GM10266 (cell line): ENCODE data around the gene STON2.

Experiments
- DNase-seq: peaks from one replicate; pipeline ENCODE4 v3.0.0; 2012; ENCODE audit errors: extremely low spot score
- TF ChIP-seq, protein P1 (sequence below): IDR thresholded peaks from 2 replicates; pipeline ENCODE4 v1.5.1; 2012; ENCODE audit warnings: mild to moderate bottlenecking, low read depth; ENCODE audit not compliant: control insufficient read depth, insufficient read depth; ENCODE audit errors: missing control alignments

The STON2 gene

DNA sequence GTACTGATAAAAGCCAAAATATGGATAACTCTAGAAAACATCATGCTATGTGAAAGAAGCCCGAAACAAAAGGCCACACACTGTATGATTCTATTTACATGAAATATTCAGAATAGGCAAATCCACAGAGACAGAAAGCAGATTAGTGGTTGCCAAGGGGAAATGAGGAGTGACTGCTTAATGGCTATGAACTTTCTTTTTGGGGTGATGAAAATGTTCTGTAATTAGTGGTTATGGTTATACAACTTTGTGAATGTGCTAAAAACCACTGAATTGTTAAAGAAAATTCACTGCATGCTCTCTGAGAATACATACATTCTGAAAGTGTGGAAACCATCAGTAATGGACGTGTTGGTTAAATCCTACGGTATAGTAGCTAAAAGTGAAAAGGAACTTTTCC is 39.9 kb upstream of the STON2 start:
- TF ChIP-seq, protein P1, sequence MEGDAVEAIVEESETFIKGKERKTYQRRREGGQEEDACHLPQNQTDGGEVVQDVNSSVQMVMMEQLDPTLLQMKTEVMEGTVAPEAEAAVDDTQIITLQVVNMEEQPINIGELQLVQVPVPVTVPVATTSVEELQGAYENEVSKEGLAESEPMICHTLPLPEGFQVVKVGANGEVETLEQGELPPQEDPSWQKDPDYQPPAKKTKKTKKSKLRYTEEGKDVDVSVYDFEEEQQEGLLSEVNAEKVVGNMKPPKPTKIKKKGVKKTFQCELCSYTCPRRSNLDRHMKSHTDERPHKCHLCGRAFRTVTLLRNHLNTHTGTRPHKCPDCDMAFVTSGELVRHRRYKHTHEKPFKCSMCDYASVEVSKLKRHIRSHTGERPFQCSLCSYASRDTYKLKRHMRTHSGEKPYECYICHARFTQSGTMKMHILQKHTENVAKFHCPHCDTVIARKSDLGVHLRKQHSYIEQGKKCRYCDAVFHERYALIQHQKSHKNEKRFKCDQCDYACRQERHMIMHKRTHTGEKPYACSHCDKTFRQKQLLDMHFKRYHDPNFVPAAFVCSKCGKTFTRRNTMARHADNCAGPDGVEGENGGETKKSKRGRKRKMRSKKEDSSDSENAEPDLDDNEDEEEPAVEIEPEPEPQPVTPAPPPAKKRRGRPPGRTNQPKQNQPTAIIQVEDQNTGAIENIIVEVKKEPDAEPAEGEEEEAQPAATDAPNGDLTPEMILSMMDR: no peak
- DNase-seq: no peak

DNA sequence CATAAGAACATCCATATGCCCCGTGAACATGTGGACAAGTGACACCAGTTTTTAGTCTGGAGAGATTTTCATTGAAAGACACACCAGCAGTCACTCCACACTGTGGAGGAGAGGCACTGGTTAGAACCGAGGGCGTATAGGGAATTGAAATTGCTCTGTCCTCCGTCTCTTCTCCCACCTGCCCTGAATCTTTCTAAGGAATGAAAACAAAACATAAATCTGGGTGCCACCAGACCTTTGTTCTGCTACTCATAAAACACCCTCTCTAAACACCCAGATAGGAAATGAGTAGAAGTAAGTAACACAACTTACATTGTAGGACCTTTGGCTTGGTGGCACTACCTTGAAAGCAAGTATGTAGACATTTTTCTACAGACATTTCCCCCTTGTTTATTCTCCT is 37.1 kb upstream of the STON2 start:
- TF ChIP-seq, protein P1: no peak
- DNase-seq: no peak

DNA sequence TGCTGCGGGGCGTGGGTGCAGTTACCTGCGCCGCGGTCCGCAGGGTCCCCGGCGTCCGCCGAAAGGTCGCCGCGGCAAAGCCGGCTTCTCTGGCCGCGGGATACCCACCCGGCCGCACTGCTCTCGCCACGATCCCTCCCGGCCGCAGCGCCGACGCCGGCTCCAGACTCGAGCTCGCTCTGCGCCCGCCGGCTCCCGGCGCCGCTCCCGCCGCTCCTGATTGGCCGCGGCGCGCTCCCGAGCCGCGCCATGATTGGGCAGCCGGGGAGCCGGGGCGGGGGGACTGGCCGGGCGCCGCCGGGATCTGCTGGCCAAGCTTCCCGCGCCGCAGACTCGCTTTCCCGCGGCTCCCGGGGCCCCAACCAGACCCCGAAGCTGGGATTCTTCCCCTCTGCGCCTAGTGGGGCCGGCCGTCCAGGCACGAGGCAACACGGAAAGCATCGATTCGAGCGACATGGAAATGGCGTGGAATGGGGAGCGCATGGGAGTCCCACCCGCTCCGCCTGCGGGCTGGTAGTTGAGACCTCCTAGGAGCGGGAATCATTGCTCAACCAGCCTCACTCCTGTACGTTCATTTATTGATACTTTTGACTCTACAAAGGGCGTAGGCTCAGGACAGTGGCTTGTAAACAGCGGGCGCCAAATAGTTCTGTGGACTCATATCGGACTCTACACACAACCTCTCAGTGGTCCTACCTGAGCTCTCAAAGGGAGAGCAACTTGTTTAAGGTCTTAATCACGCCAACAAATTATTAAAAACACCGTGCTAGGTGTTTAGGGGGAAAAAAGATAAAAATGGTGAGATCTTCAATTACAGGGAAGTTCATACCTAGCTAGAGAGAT is 36.4 kb upstream of the STON2 start:
- peak; percentile 84 for DNase-seq
- TF ChIP-seq, protein P1: no peak

DNA sequence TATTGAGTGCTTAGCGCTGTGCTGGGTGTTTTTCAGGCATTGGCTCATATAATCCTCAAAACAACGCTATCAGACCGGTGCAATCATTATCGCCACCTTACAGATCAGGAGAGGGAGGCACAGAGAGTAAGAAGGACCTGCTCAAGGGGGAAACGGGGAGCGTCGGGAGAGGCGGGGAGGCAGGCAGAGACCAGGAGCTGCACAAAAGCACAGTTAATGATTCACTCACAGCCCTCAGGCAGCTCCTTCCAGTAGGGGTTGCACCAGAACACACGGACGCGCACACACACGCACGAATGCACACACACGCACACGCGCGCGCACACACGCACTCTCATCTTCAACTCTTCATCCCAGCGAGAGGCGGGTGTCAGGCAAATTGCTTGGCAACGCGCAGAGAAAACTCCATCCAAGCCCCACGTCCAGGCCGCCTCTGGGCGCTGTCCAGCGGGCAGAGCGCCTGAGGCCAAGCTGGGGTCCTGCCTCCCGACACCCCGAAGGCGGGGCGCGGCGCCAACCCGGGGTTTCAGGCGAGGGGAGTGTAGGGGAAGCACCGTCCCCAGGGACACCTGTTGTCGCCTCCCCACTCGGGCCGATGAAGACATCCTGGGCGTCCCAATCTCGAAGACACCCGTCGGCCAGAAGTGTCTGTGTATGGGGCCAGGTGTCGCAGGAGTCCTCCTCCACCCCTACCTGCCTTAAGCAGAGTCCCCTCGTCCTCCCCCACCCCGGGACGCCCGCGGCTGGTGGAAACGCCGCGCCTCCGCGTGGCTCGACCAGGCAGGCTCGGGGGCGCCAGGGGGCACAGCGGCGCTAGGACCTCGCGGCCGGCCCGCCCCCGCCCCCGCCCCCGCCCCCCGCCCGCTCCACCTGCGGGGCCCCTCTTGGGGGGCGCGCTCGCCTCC is 35.5 kb upstream of the STON2 start:
- TF ChIP-seq, protein P1: no peak
- DNase-seq: peak; percentile 45

DNA sequence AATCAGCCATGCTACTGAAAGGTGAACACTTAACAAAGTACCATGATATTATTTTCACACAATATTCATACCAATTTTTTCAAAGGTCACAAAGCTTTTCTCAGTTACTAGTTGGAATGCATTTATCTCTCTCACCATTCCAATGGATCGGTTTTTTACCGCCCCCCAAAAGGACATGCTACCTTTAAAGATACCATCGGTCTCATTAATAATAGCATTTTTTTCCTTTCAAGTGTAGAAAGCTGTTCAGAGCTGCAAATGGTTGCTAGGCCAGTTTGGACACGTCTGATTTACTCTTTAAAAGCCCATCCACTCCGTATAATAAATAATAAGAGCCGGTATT is 34.9 kb upstream of the STON2 start:
- TF ChIP-seq, protein P1: no peak
- no peak for DNase-seq

DNA sequence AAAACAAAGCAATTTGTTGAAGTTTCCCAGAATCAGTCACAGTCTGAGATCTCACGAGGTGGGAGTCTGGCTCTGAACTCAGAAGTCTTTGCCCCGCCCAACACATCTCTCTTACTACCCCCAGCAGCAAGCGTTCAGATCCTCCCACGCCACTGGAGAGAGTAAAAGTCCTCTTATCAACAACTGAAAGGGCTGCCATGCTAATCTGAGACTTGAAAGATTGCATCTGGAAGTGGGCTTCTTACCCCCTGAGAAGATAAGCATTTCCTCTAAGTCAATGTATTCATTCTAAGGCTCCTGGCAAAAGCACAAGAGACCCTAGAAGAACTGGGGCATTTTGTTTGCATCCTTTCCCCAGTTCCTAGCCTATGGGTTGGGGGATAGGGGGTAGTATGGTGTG is 34.1 kb upstream of the STON2 start:
- no peak for DNase-seq
- TF ChIP-seq, protein P1: no peak
